Measurements from ENCODE around the gene C7orf57.
A peak's percentile ranks its signal among the peaks of the same experiment; 100 is the strongest.

C7orf57 gene

GRCh38 chr7:48038815-48039506 lies 3.6 kb downstream of the C7orf57 start:
- no peaks in the 10 kb centered on the region for H3K9me3 ChIP-seq (ENCODE audit: insufficient read depth, low read depth, low read length)
- peak overlapping the region; percentile 7 for H3K27ac ChIP-seq (ENCODE audit: low read length)
- H3K27me3 ChIP-seq (ENCODE audit: insufficient read depth, low read length), result peaks cover 38% of the 10 kb centered on the region
- peak overlapping the region; percentile 50 for H3K4me3 ChIP-seq (ENCODE audit: low read length)
- peaks cover 38% of the 10 kb centered on the region for H3K4me1 ChIP-seq (ENCODE audit: insufficient read depth, low read length)
- H3K36me3 ChIP-seq (ENCODE audit: insufficient read depth, low read depth, low read length), result no peaks in the 10 kb centered on the region
- H3K9ac ChIP-seq (ENCODE audit: low read depth, low read length), result no peak overlapping the region

GRCh38 chr7:48040944-48041652 lies 5.8 kb downstream of the C7orf57 start:
- Histone ChIP-seq H3K4me1 (ENCODE audit: insufficient read depth, low read length) (peaks cover 38% of the 10 kb centered on the region), H3K36me3 (ENCODE audit: insufficient read depth, low read depth, low read length) (no peaks in the 10 kb centered on the region), H3K4me3 (ENCODE audit: low read length) (no peak overlapping the region), H3K9me3 (ENCODE audit: insufficient read depth, low read depth, low read length) (no peaks in the 10 kb centered on the region), H3K27ac (ENCODE audit: low read length) (no peak overlapping the region), H3K27me3 (ENCODE audit: insufficient read depth, low read length) (peaks cover 20% of the 10 kb centered on the region), H3K9ac (ENCODE audit: low read depth, low read length) (no peak overlapping the region)

DNA sequence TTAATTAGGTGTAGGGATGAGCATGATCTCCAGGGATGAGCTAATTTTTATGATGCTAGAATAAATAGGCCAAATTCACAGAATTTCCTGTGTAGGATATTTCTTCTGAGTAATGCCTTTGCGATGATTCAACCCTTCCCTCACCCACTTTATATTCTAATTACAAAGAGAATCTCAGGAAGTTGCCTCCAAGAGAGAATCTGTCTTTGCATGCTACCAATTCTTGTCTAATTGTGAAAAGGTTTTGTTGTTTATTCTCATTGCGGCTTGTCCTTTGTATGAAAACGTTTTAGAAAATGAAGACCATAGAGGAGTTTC lies 6.3 kb downstream of the C7orf57 start:
- Histone ChIP-seq H3K27me3 (ENCODE audit: insufficient read depth, low read length) (peaks cover 15% of the 10 kb centered on the region), H3K4me1 (ENCODE audit: insufficient read depth, low read length) (peaks cover 38% of the 10 kb centered on the region), H3K9me3 (ENCODE audit: insufficient read depth, low read depth, low read length) (no peaks in the 10 kb centered on the region), H3K36me3 (ENCODE audit: insufficient read depth, low read depth, low read length) (no peaks in the 10 kb centered on the region), H3K9ac (ENCODE audit: low read depth, low read length) (no peak overlapping the region), H3K27ac (ENCODE audit: low read length) (no peak overlapping the region), H3K4me3 (ENCODE audit: low read length) (no peak overlapping the region)

DNA sequence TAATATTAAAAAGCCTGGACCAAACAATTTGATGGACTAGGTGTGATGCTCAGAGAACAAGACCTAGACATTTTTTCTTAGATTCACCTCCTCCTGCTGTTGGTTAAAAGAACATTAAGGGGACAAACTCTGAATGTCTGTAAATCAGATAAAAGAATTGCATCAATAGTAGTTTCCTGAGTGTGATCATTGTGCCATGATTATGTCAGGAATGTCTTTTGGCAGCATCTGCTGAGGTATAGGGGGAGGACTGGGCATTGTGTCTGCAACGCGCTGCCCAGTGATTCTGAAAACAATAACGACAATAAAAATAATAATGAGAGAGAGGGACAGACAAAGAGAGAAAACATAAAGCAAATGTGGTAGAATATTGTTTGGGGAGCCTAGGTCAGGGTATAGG lies 6.9 kb downstream of the C7orf57 start:
- no peak overlapping the region for H3K9ac ChIP-seq (ENCODE audit: low read depth, low read length)
- H3K4me1 ChIP-seq (ENCODE audit: insufficient read depth, low read length), result peaks cover 38% of the 10 kb centered on the region
- no peak overlapping the region for H3K4me3 ChIP-seq (ENCODE audit: low read length)
- H3K36me3 ChIP-seq (ENCODE audit: insufficient read depth, low read depth, low read length), result no peaks in the 10 kb centered on the region
- H3K27ac ChIP-seq (ENCODE audit: low read length), result no peak overlapping the region
- H3K9me3 ChIP-seq (ENCODE audit: insufficient read depth, low read depth, low read length), result no peaks in the 10 kb centered on the region
- H3K27me3 ChIP-seq (ENCODE audit: insufficient read depth, low read length), result peaks cover 9% of the 10 kb centered on the region

- Histone ChIP-seq H3K36me3 (ENCODE audit: insufficient read depth, low read depth, low read length) (no peaks in the 10 kb centered on the region), H3K4me1 (ENCODE audit: insufficient read depth, low read length) (peaks cover 38% of the 10 kb centered on the region), H3K9ac (ENCODE audit: low read depth, low read length) (no peak overlapping the region), H3K27me3 (ENCODE audit: insufficient read depth, low read length) (peaks cover 5% of the 10 kb centered on the region; the same call in 1 of the 2 replicates), H3K27ac (ENCODE audit: low read length) (no peak overlapping the region), H3K9me3 (ENCODE audit: insufficient read depth, low read depth, low read length) (no peaks in the 10 kb centered on the region), H3K4me3 (ENCODE audit: low read length) (no peak overlapping the region)
These were observed 7.3 kb downstream of the C7orf57 start for GRCh38 chr7:48042636-48043035.

DNA sequence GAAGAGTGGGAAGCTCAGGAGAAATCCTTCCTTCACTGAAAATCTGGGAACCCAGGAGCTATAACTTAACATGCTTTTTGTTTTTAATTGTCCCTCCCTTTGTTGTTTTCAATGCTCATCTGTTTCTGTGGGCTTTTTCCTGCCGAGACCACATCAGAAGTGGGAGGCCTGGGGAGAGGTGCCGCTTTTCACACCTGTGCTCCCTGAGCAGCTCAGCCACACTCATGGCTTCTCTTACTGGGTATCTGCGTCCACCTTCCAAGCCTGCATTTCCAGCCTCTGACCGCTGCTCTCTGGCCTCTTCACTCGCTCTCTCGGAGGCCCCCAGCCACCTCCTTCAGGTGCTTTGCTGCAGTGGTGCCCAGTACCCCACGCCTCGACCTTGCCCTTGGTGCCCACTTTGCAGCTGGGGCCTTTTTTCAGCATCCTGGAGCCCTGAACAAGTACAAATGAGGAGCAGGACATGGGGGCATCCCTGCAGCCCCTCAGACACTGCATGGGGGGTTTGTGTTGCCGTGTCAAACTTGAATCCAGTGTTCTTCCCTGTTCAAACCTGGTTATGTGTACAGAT lies 9.9 kb downstream of the C7orf57 start:
- Histone ChIP-seq H3K4me3 (ENCODE audit: low read length) (no peak overlapping the region), H3K9me3 (ENCODE audit: insufficient read depth, low read depth, low read length) (no peaks in the 10 kb centered on the region), H3K9ac (ENCODE audit: low read depth, low read length) (no peak overlapping the region), H3K36me3 (ENCODE audit: insufficient read depth, low read depth, low read length) (no peaks in the 10 kb centered on the region), H3K27ac (ENCODE audit: low read length) (no peak overlapping the region), H3K4me1 (ENCODE audit: insufficient read depth, low read length) (peaks cover 14% of the 10 kb centered on the region; the same call in 1 of the 2 replicates), H3K27me3 (ENCODE audit: insufficient read depth, low read length) (no peaks in the 10 kb centered on the region)

DNA sequence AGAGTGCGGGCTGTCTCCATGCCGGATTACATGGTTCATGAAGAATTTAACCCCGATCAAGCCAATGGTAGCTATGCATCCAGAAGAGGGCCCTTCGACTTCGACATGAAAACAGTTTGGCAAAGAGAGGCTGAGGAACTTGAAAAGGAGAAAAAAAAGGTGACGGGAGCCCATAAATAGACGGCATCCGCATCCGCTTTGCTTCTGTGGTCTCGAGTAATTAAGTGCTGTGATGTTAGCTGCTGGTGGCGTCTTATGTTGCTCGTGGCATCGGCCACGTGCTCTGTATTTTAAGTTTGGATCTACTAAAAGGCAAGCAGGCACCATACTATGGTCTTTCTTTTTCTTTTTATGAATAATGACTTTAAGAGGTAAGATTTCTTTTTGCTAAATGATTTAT lies 11.1 kb downstream of the C7orf57 start:
- Histone ChIP-seq H3K9ac (ENCODE audit: low read depth, low read length) (no peak overlapping the region), H3K27ac (ENCODE audit: low read length) (no peak overlapping the region), H3K36me3 (ENCODE audit: insufficient read depth, low read depth, low read length) (no peaks in the 10 kb centered on the region), H3K27me3 (ENCODE audit: insufficient read depth, low read length) (no peaks in the 10 kb centered on the region), H3K4me1 (ENCODE audit: insufficient read depth, low read length) (peaks cover 4% of the 10 kb centered on the region; the same call in 1 of the 2 replicates), H3K4me3 (ENCODE audit: low read length) (no peak overlapping the region), H3K9me3 (ENCODE audit: insufficient read depth, low read depth, low read length) (no peaks in the 10 kb centered on the region)

GRCh38 chr7:48048113-48048512 lies 12.8 kb downstream of the C7orf57 start:
- no peaks in the 10 kb centered on the region for H3K36me3 ChIP-seq (ENCODE audit: insufficient read depth, low read depth, low read length)
- no peaks in the 10 kb centered on the region for H3K27me3 ChIP-seq (ENCODE audit: insufficient read depth, low read length)

DNA sequence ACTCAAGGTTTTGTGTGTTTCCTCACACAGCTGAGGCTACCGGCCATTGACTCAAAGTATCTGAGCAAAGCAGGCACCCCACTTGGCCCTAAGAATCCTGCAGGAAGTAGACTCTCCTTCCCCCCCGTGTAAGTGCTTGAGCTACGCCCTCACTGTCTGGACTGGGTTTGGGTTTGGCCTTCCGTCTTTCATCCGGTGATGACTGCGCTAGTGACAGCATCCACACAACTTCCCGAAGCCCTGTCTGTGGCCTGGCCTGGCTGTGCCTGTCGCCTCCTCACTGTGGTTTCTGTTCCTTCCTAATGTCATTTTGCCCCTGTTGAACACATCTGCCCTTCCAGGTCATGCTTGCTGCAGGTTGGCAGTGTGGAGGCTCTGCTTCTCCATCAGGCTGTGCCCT lies 14.5 kb downstream of the C7orf57 start:
- no peak overlapping the region for H3K27ac ChIP-seq (ENCODE audit: low read length)

More at GRCh38 chr7:48048113-48048512, 12.8 kb downstream of the C7orf57 start:
- Histone ChIP-seq H3K27ac (ENCODE audit: low read length) (no peak overlapping the region), H3K4me3 (ENCODE audit: low read length) (no peak overlapping the region), H3K9ac (ENCODE audit: low read depth, low read length) (no peak overlapping the region), H3K4me1 (ENCODE audit: insufficient read depth, low read length) (no peaks in the 10 kb centered on the region), H3K9me3 (ENCODE audit: insufficient read depth, low read depth, low read length) (no peaks in the 10 kb centered on the region)

DNA sequence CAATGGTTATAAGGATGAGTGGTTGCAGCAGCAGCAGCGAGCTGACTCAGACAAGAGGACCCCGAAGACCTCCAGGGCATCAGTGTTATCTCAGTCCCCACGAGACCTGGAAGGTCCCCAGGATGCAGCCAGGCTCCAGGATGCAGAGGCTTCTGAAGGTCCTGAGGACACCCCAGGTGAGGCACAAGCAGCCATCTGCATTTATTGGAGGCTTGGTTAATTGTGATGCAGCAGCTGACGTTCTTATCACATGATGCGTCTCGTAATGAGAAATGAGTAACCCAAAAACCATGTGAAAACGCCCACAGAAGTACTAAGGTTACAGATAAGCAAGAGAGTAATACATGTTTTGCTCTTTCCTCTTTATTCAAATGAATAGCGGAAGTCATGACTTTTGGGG lies 17.4 kb downstream of the C7orf57 start:
- Histone ChIP-seq H3K4me3 (ENCODE audit: low read length) (no peak overlapping the region), H3K27ac (ENCODE audit: low read length) (no peak overlapping the region), H3K27me3 (ENCODE audit: insufficient read depth, low read length) (no peaks in the 10 kb centered on the region), H3K4me1 (ENCODE audit: insufficient read depth, low read length) (no peaks in the 10 kb centered on the region), H3K36me3 (ENCODE audit: insufficient read depth, low read depth, low read length) (no peaks in the 10 kb centered on the region), H3K9me3 (ENCODE audit: insufficient read depth, low read depth, low read length) (no peaks in the 10 kb centered on the region; the same call in 1 of the 2 replicates), H3K9ac (ENCODE audit: low read depth, low read length) (no peak overlapping the region)

More for the DNA sequence above, 14.5 kb downstream of the C7orf57 start:
- Histone ChIP-seq H3K9me3 (ENCODE audit: insufficient read depth, low read depth, low read length) (no peaks in the 10 kb centered on the region), H3K4me1 (ENCODE audit: insufficient read depth, low read length) (no peaks in the 10 kb centered on the region), H3K36me3 (ENCODE audit: insufficient read depth, low read depth, low read length) (no peaks in the 10 kb centered on the region), H3K4me3 (ENCODE audit: low read length) (no peak overlapping the region), H3K27me3 (ENCODE audit: insufficient read depth, low read length) (no peaks in the 10 kb centered on the region), H3K9ac (ENCODE audit: low read depth, low read length) (no peak overlapping the region)

DNA sequence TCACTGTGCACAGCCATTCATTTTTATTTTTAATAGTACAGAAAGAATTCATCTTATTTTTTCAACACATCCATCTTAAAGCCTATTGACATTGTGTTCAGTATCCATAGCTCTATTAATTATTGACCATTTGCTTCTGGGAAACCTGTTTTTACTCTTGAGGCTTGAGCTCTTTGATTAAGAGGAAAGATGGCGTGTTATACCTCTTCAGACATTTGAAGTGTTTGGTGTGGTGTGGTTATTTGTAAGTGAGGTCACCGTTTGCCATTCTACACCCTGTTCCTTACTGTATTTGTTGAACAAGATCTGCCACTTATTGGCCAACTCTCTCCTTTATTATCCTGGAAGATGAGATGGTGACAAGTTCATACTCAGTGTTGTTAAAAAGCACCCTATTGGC lies 18.4 kb downstream of the C7orf57 start:
- H3K4me3 ChIP-seq (ENCODE audit: low read length), result no peak overlapping the region
- no peaks in the 10 kb centered on the region; the same call in 1 of the 2 replicates for H3K9me3 ChIP-seq (ENCODE audit: insufficient read depth, low read depth, low read length)
- H3K27me3 ChIP-seq (ENCODE audit: insufficient read depth, low read length), result no peaks in the 10 kb centered on the region
- H3K9ac ChIP-seq (ENCODE audit: low read depth, low read length), result no peak overlapping the region
- no peaks in the 10 kb centered on the region for H3K36me3 ChIP-seq (ENCODE audit: insufficient read depth, low read depth, low read length)
- no peaks in the 10 kb centered on the region for H3K4me1 ChIP-seq (ENCODE audit: insufficient read depth, low read length)
- no peak overlapping the region for H3K27ac ChIP-seq (ENCODE audit: low read length)

- no peaks in the 10 kb centered on the region for H3K4me1 ChIP-seq (ENCODE audit: insufficient read depth, low read length)
- no peak overlapping the region for H3K4me3 ChIP-seq (ENCODE audit: low read length)
- no peaks in the 10 kb centered on the region for H3K36me3 ChIP-seq (ENCODE audit: insufficient read depth, low read depth, low read length)
- no peaks in the 10 kb centered on the region; the same call in 1 of the 2 replicates for H3K9me3 ChIP-seq (ENCODE audit: insufficient read depth, low read depth, low read length)
- H3K27me3 ChIP-seq (ENCODE audit: insufficient read depth, low read length), result no peaks in the 10 kb centered on the region
- H3K27ac ChIP-seq (ENCODE audit: low read length), result no peak overlapping the region
- no peak overlapping the region for H3K9ac ChIP-seq (ENCODE audit: low read depth, low read length)
These were observed 23.6 kb downstream of the C7orf57 start for GRCh38 chr7:48058990-48059389.

Measured in iPS-20b (cell line).